ENCODE results near the gene PRKAR2B. TPM values are rescaled to one million over a fixed set of nuclear protein-coding genes. Genes with fewer than 3 reads are reported as not detected.

The PRKAR2B gene
- total and polyA plus RNA-seq, 8 donors, result 4.3 to 15.0 (median 11.9) TPM

- Histone ChIP-seq H3K4me3 (no peak overlapping the region), H3K27ac (no peak overlapping the region), H3K27me3 (no peaks in the 10 kb centered on the region), H3K4me1 (no peaks in the 10 kb centered on the region), H3K36me3 (no peaks in the 10 kb centered on the region), H3K9me3 (no peaks in the 10 kb centered on the region)
- ATAC-seq, result no peak
- DNase-seq, result no peak
- TF ChIP-seq, protein P1, sequence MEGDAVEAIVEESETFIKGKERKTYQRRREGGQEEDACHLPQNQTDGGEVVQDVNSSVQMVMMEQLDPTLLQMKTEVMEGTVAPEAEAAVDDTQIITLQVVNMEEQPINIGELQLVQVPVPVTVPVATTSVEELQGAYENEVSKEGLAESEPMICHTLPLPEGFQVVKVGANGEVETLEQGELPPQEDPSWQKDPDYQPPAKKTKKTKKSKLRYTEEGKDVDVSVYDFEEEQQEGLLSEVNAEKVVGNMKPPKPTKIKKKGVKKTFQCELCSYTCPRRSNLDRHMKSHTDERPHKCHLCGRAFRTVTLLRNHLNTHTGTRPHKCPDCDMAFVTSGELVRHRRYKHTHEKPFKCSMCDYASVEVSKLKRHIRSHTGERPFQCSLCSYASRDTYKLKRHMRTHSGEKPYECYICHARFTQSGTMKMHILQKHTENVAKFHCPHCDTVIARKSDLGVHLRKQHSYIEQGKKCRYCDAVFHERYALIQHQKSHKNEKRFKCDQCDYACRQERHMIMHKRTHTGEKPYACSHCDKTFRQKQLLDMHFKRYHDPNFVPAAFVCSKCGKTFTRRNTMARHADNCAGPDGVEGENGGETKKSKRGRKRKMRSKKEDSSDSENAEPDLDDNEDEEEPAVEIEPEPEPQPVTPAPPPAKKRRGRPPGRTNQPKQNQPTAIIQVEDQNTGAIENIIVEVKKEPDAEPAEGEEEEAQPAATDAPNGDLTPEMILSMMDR (IDR thresholded peaks at IDR 0.05), result no peak
- intact Hi-C loops (cut with DNase I), result loop anchor here in 1 of 2 donors (10.0 kb wide), 1 partner anchor 212 kb away; no protein-coding TSS in a partner anchor
These were observed 112.6 kb downstream of the PRKAR2B start for GRCh38 chr7:107157091-107157490.

DNA sequence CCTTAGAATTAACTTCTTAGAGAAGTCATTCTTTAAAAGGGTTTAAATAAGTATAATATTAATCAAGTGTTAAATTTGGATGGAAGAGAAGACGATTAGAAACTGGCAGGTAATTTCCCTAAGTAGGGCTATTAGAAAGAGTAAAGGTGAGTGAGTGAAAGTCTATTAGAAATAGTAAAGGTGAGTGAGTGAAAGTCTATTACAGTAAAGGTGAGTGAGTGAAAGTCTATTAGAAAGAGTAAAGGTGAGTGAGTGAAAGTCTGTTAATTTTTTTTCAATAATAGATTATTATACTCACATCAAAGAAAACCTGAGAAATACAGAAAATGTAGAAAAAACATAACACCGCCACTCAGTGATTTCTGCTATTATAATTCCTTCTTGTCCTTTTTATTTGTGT is 113.5 kb downstream of the PRKAR2B start:
- H3K4me1 ChIP-seq, result no peaks in the 10 kb centered on the region
- H3K9me3 ChIP-seq, result no peaks in the 10 kb centered on the region
- intact Hi-C loops (cut with DNase I), result loop anchor here in 1 of 2 donors (10.0 kb wide), 1 partner anchor 213 kb away; no protein-coding TSS in a partner anchor
- H3K27ac ChIP-seq, result no peak overlapping the region
- H3K36me3 ChIP-seq, result no peaks in the 10 kb centered on the region
- ATAC-seq, result no peak
- no peaks in the 10 kb centered on the region for H3K27me3 ChIP-seq
- DNase-seq, result no peak
- H3K4me3 ChIP-seq, result no peak overlapping the region
- TF ChIP-seq, protein P1 (IDR thresholded peaks at IDR 0.05), result no peak

GRCh38 chr7:107160389-107160788 is 115.9 kb downstream of the PRKAR2B start:
- Histone ChIP-seq H3K27me3 (no peaks in the 10 kb centered on the region), H3K9me3 (no peaks in the 10 kb centered on the region), H3K27ac (no peak overlapping the region), H3K4me1 (no peaks in the 10 kb centered on the region), H3K4me3 (no peak overlapping the region), H3K36me3 (no peaks in the 10 kb centered on the region)
- DNase-seq (no peak), ATAC-seq (no peak)
- intact Hi-C loops (cut with DNase I), result no loop called here
- TF ChIP-seq, protein P1 (IDR thresholded peaks at IDR 0.05), result no peak

GRCh38 chr7:107161415-107161814 is 116.9 kb downstream of the PRKAR2B start:
- intact Hi-C loops (cut with DNase I), result no loop called here
- no peak for DNase-seq

DNA sequence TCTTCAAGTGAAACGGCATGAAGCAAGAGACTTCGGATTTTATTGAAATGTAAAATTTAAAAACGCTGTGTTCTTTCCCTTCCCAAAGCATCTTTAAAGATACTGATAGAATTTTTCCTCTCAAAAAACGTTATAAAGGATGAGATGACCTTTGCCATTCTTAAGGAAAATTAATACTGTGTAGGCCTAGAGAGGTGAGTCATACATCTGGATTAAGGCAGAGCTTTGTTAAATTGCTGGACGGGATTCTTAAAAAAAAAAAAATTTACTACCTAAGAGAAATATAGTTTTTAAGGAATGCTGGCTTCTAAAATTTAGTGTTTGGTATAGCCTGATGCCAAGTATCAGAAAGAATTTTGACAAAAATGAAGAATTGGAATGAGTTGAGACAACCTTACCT is 118.0 kb downstream of the PRKAR2B start:
- Histone ChIP-seq H3K36me3 (no peaks in the 10 kb centered on the region), H3K27ac (no peak overlapping the region), H3K9me3 (no peaks in the 10 kb centered on the region), H3K4me1 (no peaks in the 10 kb centered on the region), H3K27me3 (no peaks in the 10 kb centered on the region), H3K4me3 (no peak overlapping the region)
- TF ChIP-seq, protein P1 (IDR thresholded peaks at IDR 0.05), result no peak
- intact Hi-C loops (cut with DNase I), result no loop called here
- ATAC-seq (no peak), DNase-seq (no peak)

More at GRCh38 chr7:107161415-107161814, 116.9 kb downstream of the PRKAR2B start:
- no peaks in the 10 kb centered on the region for H3K4me1 ChIP-seq
- no peaks in the 10 kb centered on the region for H3K36me3 ChIP-seq
- TF ChIP-seq, protein P1 (IDR thresholded peaks at IDR 0.05), result no peak
- no peak overlapping the region for H3K4me3 ChIP-seq
- H3K27ac ChIP-seq, result no peak overlapping the region
- ATAC-seq, result no peak
- no peaks in the 10 kb centered on the region for H3K9me3 ChIP-seq
- H3K27me3 ChIP-seq, result no peaks in the 10 kb centered on the region
